ENCODE measurements around the gene RHAG. TPM values are rescaled to one million over a fixed set of nuclear protein-coding genes. Genes with fewer than 3 reads are reported as not detected.

Gene RHAG
- total RNA-seq, 1 experiment from 2014 or later = not detected

DNA sequence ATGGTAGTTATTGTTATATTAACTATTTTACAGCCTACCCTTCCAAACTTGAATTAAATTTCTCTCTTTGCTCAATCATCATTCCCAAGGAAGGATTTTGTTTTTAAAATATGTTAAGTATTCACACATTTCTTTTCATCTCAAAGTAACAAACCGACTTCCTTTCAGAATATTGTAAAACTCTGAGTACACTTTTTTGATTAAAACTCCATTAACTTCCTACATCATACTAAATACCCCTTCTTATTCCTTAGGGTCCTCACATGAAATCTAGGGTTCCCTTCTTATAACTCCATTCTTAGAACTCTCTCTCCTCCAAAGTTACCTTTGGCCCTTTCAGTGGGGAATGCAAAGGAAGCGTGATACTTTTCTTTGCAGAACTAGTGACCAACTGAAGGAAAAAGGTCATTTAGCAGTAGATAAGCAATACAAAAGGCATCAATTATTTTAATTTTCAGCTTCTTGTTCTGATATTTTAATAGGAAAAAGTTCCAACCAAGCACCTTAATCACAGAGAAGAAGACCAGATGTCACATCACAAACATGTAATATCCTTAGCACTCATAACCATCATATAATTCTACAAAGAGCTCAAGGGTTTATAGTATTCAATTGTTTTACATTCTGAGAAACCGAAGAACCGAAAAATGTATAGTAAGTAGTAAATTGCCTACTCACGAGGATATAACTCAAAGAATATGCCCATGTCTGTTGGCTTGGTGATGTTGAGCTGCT, 494 bp downstream of the RHAG start:
- Histone ChIP-seq H3K27ac (ENCODE audit: insufficient read length, low read depth, low read length) (no peak overlapping the region), H2BK15ac (ENCODE audit: low read depth, low read length) (no peak overlapping the region), H3K79me1 (ENCODE audit: insufficient read depth, low read depth, low read length, poor library complexity, severe bottlenecking) (no peaks in the 10 kb centered on the region), H2BK20ac (ENCODE audit: low read depth, low read length, poor library complexity, severe bottlenecking) (no peak overlapping the region), H3K56ac (ENCODE audit: insufficient read length, low read depth, low read length) (no peak overlapping the region), H2BK120ac (ENCODE audit: low read depth, low read length, poor library complexity, severe bottlenecking) (no peak overlapping the region), H3K79me2 (ENCODE audit: insufficient read depth, low read length) (no peaks in the 10 kb centered on the region), H4K5ac (ENCODE audit: insufficient read length, low read depth, low read length) (no peak overlapping the region), H3K14ac (ENCODE audit: insufficient read depth, low read length) (no peak overlapping the region), H2AFZ (ENCODE audit: low read length) (no peak overlapping the region), H3K9me3 (ENCODE audit: control insufficient read depth, low read depth, low read length) (no peaks in the 10 kb centered on the region), H4K91ac (ENCODE audit: insufficient read length, low read depth, low read length) (no peak overlapping the region), H3K4me2 (ENCODE audit: insufficient read depth, insufficient read length, low read length) (no peak overlapping the region), H3K23ac (ENCODE audit: insufficient read length, low read depth, low read length) (no peak overlapping the region), H3K4me1 (ENCODE audit: insufficient read depth, low read length) (no peaks in the 10 kb centered on the region), H3K9ac (ENCODE audit: extremely low read depth, insufficient read length, low read length) (no peak overlapping the region), H2BK5ac (ENCODE audit: insufficient read length, low read length) (no peak overlapping the region), H4K20me1 (ENCODE audit: control insufficient read depth, insufficient read depth, insufficient read length) (no peaks in the 10 kb centered on the region), H4K8ac (replicated peaks; ENCODE audit: insufficient read length, low read depth, low read length) (no peak overlapping the region), H3T11ph (ENCODE audit: low read length) (no peak overlapping the region), H3K27me3 (ENCODE audit: insufficient read depth, low read length) (no peaks in the 10 kb centered on the region), H3K4ac (ENCODE audit: low read depth, low read length) (no peak overlapping the region), H2BK12ac (ENCODE audit: insufficient read length, low read depth, low read length) (no peak overlapping the region), H3K23me2 (ENCODE audit: insufficient read length, low read depth, low read length, poor library complexity, severe bottlenecking) (no peaks in the 10 kb centered on the region), H3K18ac (ENCODE audit: insufficient read length, low read depth, low read length) (no peak overlapping the region), H2AK5ac (ENCODE audit: insufficient read length, low read length) (no peak overlapping the region)
- Mint-ChIP-seq H3K36me3 (ENCODE audit: insufficient read depth in 1 of 3, low read depth in 3 of 3) (no peaks in the 10 kb centered on the region), H3K27me3 (ENCODE audit: low read depth) (no peaks in the 10 kb centered on the region), H3K4me3 (no peak overlapping the region), H3K9me3 (no peaks in the 10 kb centered on the region), H3K27ac (no peak overlapping the region), H3K4me1 (peaks cover 4 to 7% of the 10 kb centered on the region in 2 experiments; a peak in 1 of 4 replicates)
- TF ChIP-seq, protein P1, sequence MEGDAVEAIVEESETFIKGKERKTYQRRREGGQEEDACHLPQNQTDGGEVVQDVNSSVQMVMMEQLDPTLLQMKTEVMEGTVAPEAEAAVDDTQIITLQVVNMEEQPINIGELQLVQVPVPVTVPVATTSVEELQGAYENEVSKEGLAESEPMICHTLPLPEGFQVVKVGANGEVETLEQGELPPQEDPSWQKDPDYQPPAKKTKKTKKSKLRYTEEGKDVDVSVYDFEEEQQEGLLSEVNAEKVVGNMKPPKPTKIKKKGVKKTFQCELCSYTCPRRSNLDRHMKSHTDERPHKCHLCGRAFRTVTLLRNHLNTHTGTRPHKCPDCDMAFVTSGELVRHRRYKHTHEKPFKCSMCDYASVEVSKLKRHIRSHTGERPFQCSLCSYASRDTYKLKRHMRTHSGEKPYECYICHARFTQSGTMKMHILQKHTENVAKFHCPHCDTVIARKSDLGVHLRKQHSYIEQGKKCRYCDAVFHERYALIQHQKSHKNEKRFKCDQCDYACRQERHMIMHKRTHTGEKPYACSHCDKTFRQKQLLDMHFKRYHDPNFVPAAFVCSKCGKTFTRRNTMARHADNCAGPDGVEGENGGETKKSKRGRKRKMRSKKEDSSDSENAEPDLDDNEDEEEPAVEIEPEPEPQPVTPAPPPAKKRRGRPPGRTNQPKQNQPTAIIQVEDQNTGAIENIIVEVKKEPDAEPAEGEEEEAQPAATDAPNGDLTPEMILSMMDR (conservative IDR thresholded peaks at IDR 0.05) = no peak
- no CpG with 5 or more reads among the region's 5 CpGs for WGBS (ENCODE audit: extremely low coverage, insufficient read length, low lambda C conversion rate)
- DNase-seq = no peak
